GM12873 (cell line): ENCODE results near the gene ARPC4.

Experiments used
- TF ChIP-seq, protein P1 (sequence below): IDR thresholded peaks from 2 replicates; pipeline ENCODE4 v1.5.1; 2012; ENCODE audit warnings: low read depth, mild to moderate bottlenecking, moderate library complexity, low read length, control low read depth; ENCODE audit not compliant: insufficient read depth; ENCODE audit errors: missing control alignments

Gene ARPC4

DNA sequence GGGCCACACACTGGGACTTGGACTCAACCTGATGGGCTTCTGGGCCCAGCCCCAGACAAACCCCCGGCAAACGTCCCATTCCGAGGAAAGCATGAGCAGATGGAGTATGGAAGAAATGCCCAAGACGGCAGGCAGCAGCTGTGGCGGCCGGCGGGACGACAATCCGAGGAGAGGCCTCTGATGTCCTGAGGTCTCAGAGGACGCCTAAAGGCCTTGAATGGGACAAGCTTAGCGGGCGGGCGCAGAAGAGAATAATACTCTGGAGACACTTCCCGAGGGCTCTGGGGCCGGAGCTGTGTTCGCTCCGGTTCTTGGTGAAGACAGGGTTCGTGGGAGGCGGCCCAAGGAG lies 43.6 kb upstream of the ARPC4 start:
- TF ChIP-seq, protein P1, sequence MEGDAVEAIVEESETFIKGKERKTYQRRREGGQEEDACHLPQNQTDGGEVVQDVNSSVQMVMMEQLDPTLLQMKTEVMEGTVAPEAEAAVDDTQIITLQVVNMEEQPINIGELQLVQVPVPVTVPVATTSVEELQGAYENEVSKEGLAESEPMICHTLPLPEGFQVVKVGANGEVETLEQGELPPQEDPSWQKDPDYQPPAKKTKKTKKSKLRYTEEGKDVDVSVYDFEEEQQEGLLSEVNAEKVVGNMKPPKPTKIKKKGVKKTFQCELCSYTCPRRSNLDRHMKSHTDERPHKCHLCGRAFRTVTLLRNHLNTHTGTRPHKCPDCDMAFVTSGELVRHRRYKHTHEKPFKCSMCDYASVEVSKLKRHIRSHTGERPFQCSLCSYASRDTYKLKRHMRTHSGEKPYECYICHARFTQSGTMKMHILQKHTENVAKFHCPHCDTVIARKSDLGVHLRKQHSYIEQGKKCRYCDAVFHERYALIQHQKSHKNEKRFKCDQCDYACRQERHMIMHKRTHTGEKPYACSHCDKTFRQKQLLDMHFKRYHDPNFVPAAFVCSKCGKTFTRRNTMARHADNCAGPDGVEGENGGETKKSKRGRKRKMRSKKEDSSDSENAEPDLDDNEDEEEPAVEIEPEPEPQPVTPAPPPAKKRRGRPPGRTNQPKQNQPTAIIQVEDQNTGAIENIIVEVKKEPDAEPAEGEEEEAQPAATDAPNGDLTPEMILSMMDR: no peak

- TF ChIP-seq, protein P1: no peak
Observed at GRCh38 chr3:9749645-9750555, 43.0 kb upstream of the ARPC4 start, which contains the start of gene OGG1. TSS of gene OGG1 (plus strand) at chr3:9749952. CDS start at chr3:9750287, 335 bp downstream.

DNA sequence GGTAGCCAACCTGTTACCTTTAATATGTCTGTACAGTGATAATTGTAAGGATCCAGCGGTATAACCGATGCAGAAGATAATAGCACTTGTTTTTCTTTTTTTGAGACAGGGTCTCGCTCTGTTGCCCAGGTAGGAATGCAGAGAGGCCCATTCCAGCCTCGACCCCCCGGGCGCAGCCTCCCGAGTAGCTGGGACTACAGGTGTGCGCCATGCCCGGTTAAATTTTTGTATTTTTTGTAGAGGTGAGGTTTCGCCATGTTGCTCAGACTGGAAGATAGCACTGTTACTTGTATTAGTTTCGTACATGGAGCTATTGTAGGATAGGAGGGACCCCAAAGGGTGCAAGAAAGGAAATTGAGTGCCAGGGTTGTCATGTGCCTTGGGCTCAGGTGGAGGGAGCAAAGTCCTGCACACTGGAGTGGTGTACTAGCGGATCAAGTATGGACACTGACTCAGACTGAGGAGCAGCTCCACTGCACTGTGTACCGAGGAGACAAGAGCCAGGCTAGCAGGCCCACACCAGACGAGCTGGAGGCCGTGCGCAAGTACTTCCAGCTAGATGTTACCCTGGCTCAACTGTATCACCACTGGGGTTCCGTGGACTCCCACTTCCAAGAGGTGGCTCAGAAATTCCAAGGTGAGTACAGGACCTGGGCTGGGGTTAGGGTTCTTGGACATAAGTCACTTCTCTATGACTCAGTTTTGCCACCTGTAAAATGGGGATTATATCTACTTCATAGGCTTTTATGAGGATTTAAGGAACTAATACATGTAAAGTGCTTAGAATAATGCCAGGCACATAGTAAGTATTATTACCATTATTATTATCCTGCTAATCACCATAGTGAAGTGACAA lies 42.1 kb upstream of the ARPC4 start:
- TF ChIP-seq, protein P1: no peak

DNA sequence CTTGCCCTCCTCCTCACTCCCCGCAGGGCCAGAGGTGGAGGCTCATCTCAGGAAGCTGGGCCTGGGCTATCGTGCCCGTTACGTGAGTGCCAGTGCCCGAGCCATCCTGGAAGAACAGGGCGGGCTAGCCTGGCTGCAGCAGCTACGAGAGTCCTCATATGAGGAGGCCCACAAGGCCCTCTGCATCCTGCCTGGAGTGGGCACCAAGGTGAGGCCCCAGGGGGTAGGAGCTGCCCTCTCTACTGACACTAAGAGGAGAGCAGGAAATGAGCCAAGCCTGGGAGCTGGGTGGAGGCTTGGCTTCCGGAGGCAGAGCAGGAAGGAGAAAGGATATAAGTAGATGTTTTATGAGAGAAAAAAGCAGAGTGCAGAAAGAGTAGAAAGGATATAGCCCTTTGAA lies 38.2 kb upstream of the ARPC4 start:
- TF ChIP-seq, protein P1: no peak

DNA sequence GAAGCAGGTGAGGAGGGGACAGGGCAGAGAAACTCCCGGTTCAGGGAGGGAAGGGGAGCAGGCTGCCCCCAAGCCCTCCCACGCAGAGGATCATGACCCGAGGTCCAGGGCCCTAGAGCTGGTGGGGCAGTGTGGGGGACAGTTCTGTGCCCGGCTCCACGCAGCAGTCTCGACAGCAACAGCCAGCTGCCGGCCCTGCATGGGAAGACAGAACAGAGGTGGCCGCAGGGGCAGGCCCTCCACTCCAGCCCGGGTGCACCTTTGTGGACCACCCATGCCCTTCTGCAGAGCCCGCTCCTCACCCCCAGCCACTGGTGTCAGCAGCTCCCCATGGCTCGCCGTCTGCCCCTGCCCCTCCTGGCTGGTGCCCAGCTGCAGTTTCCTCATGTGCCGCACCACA lies 35.5 kb upstream of the ARPC4 start:
- TF ChIP-seq, protein P1: no peak

DNA sequence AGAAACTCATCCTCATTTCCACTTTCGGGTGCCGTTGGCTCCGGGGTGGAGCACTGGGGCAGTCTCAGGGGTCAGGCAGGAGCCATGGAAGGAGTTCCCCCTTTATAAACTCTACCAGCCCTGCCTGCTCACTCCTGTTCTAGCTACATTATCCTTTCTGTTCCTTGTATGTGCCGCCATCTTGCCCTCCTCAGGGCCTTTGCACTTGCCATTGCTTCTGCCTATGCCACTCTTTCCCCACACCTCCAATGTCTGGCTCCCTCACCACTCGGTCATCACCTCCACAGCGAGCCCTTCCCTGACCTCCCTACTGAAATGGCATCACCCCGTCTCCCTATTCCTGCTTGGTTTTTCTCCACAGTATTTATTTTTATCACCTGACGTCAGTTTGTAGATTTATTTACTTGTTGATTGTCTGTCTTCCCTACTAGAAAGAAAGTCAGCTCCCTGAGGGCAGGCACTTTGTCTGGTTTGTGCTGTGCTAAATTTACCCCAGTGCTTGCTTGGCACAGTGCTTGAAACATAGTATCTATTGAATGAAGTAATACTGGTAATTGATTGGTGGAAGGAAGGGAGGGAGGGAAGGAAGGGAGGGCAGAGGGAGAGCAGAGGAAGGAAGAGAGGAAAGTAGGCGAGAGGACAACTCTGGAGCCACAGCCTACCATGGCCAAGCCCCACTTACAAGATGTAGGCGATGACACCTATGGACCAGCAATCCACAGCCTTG lies 31.9 kb upstream of the ARPC4 start:
- TF ChIP-seq, protein P1: no peak

- TF ChIP-seq, protein P1: no peak
Observed at GRCh38 chr3:9761919-9762318, 31.0 kb upstream of the ARPC4 start.
